HUES48 (cell line): ENCODE data around the gene EPAS1.
A peak's percentile ranks its signal among the peaks of the same experiment; 100 is the strongest.

Experiments used
- H3K27ac ChIP-seq: one replicate; pipeline ENCODE4 v1.7.0; 2013; ENCODE audit warnings: low read depth, low read length, inconsistent platforms
- H3K27me3 ChIP-seq: 2 replicates; pipeline ENCODE4 v1.6.1; 2013; ENCODE audit warnings: mild to moderate bottlenecking, low read length; ENCODE audit not compliant: control insufficient read depth, insufficient read depth
- H3K36me3 ChIP-seq: 2 replicates; pipeline ENCODE4 v1.6.1; 2013; ENCODE audit warnings: low read length; ENCODE audit not compliant: control insufficient read depth, insufficient read depth
- H3K4me1 ChIP-seq: 2 replicates; pipeline ENCODE4 v1.6.1; 2013; ENCODE audit warnings: mild to moderate bottlenecking, low read length; ENCODE audit not compliant: control insufficient read depth, insufficient read depth
- H3K4me3 ChIP-seq: 2 replicates; pipeline ENCODE4 v1.5.1; 2013; ENCODE audit warnings: mild to moderate bottlenecking, low read depth, low read length
- H3K9ac ChIP-seq: 2 replicates; pipeline ENCODE4 v1.6.1; 2013; ENCODE audit warnings: mild to moderate bottlenecking, low read depth, low read length, moderate library complexity
- H3K9me3 ChIP-seq: 2 replicates; pipeline ENCODE4 v1.6.1; 2013; ENCODE audit warnings: low read length; ENCODE audit not compliant: control insufficient read depth, insufficient read depth

The EPAS1 gene

GRCh38 chr2:46290078-46290477 lies 7.1 kb upstream of the EPAS1 start:
- no peak overlapping the region for H3K27ac ChIP-seq
- H3K4me3 ChIP-seq: no peak overlapping the region
- H3K9ac ChIP-seq: no peak overlapping the region
- peaks cover 9% of the 10 kb centered on the region; the same call in 1 of the 2 replicates for H3K4me1 ChIP-seq
- H3K9me3 ChIP-seq: no peaks in the 10 kb centered on the region
- no peaks in the 10 kb centered on the region for H3K36me3 ChIP-seq
- H3K27me3 ChIP-seq: peaks cover 12% of the 10 kb centered on the region

DNA sequence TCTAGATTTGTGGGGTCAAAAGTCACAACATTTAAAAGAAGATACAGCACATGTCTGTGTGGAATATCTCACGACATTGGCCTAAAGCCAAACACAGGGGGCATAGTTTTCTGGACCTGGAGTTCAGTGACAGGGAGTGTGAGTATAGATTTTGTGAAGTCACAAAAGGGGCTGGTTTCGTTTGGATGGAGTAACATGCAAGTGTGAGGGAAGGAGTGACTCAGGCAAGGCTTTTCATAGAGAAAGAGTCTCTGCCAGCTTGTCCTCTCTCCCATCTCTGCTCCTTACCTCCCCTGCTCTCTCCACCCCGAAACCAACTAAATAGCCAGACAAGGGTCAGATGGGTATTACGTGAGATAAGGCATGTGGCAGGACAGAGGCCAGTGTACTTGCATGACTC lies 3.7 kb upstream of the EPAS1 start:
- Histone ChIP-seq H3K36me3 (no peaks in the 10 kb centered on the region), H3K4me3 (no peak overlapping the region), H3K9me3 (no peaks in the 10 kb centered on the region), H3K4me1 (peaks cover 9% of the 10 kb centered on the region; the same call in 1 of the 2 replicates), H3K9ac (no peak overlapping the region), H3K27me3 (peaks cover 43% of the 10 kb centered on the region), H3K27ac (no peak overlapping the region)

DNA sequence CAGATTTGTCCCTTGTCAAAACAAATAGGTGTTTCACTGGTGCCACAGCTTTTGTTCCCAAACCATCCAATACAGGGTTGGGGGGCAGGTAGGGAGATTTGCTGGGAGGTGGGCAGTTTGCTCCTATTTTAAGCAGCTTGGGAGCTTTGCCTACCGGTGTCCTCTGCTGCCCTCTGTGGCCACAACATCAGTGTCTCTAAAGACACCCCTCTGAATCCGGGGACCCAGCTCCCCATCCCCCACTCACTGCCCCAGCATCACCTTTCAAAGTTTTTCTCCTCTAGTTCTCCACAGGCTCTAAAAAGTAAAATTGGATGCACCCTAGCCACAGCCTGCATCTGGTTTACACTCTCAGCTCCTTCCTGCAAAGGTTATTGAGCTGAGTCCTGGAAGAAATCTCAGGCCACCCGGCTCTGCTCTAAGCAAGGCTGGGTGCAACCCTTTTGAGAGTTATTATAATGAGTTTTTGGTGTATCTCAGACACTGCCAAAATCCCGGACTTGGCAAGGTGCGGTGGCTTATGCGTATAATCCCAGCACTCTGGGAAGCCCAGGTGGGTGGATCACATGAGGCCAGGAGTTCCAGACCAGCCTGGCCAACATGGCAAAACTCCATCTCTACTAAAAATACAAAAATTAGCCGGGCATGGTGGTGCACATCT lies 2.9 kb upstream of the EPAS1 start:
- Histone ChIP-seq H3K36me3 (no peaks in the 10 kb centered on the region), H3K9me3 (no peaks in the 10 kb centered on the region), H3K4me1 (peaks cover 13% of the 10 kb centered on the region; the same call in 1 of the 2 replicates), H3K4me3 (no peak overlapping the region), H3K9ac (no peak overlapping the region), H3K27me3 (peaks cover 51% of the 10 kb centered on the region), H3K27ac (no peak overlapping the region)

DNA sequence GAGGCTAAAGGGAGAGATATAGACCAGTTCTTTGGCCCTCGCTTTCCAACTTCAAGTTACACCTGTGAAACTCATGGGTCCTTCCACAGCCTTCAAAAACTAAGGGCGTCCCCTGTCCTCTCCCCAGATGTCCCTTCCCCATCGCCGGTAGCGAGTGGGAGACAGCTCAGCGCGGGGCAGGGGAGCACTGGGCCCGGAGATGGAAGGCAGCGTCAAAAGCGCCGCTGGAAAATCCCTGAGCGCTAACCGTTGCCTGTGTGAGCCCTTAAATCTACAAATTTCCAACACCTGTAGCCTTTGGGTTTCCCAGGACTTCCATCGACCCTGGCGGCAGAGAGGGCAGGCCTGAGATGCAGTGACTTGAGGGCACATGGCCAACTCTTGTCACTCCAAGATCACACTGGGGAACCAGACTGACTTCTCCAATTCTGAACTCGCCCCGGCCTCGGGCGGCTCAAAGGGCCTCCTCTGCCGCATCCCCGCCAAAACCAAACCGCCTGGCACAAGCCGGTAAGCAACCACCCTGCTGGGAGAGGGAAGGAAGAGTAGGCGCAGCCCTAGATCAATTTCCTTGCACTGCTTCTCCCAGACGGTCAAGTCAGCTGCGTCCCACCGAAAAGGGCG lies 879 bp upstream of the EPAS1 start:
- Histone ChIP-seq H3K27me3 (peaks cover 72% of the 10 kb centered on the region), H3K9me3 (no peaks in the 10 kb centered on the region), H3K9ac (no peak overlapping the region), H3K4me1 (peaks cover 24% of the 10 kb centered on the region), H3K27ac (no peak overlapping the region), H3K36me3 (no peaks in the 10 kb centered on the region), H3K4me3 (peak overlapping the region; percentile 49)

DNA sequence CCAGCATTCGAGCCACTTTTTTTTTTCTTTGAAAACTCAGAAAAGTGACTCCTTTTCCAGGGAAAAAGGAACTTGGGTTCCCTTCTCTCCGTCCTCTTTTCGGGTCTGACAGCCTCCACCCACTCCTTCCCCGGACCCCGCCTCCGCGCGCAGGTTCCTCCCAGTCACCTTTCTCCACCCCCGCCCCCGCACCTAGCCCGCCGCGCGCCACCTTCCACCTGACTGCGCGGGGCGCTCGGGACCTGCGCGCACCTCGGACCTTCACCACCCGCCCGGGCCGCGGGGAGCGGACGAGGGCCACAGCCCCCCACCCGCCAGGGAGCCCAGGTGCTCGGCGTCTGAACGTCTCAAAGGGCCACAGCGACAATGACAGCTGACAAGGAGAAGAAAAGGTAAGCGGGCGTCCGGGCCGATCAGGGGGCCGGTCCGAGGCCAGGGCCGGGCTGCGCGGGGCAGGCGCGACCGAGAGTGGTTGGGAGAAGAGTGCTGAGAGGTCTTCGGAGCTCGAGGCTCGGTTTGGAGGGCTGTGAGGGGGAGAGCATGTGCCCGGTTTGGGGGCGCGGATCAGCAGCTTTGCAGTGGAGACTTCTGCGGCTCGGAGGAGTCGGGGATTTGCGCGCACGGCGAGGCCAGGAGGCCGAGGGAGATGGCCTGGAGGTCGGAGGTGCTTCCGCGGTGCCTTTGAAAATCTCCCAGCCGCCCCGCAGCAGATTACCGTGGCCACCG lies 502 bp downstream of the EPAS1 start:
- no peaks in the 10 kb centered on the region for H3K36me3 ChIP-seq
- H3K9me3 ChIP-seq: no peaks in the 10 kb centered on the region
- H3K9ac ChIP-seq: no peak overlapping the region
- H3K4me3 ChIP-seq: peak overlapping the region; percentile 66
- H3K27me3 ChIP-seq: peaks cover 85% of the 10 kb centered on the region
- peaks cover 24% of the 10 kb centered on the region for H3K4me1 ChIP-seq
- H3K27ac ChIP-seq: no peak overlapping the region

- peaks cover 88% of the 10 kb centered on the region for H3K27me3 ChIP-seq
These were observed 990 bp downstream of the EPAS1 start for GRCh38 chr2:46298272-46298521.

DNA sequence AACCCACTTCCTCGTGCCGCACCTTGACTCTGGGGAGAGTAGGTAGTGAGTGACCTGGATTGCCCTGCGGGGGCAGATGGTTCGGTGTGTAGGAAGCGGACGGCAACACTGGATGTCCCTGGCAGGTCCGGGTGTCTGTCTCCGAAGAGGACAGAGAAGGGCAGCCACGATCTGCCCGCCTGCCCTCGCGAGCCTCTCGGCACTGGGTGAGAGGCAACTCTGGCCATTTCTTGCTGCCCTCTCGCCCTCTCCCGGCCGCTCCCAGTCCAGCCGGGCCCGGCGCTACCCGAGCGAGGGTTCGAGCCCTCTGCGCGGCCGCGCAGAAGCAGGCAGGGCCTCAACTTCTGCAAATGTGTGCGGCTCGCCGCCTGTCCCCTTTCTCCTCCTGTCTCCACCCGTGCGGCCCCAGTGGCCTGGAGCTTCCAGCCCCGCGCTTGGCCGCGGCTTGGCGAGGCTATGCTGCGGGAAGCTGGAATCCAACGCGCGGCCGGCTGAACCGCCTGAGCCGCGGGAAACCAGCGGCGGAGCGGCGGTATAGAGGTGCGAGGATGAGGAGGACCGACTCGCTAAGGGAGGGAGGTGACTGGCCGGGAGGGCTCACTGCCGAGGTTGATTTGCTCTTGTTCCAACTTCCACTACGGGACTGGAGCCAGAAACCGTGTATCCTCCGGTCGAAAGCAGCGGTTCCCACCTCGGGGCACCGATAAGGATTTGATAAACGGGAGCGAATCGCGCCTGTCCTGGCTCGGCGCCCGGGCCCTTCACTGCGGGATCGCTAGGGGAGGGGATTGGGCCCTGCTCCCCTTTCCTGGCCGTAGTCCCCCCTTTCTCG lies 1.5 kb downstream of the EPAS1 start:
- Histone ChIP-seq H3K36me3 (no peaks in the 10 kb centered on the region), H3K9me3 (no peaks in the 10 kb centered on the region), H3K9ac (no peak overlapping the region), H3K4me1 (peaks cover 27% of the 10 kb centered on the region), H3K4me3 (peak overlapping the region; percentile 66), H3K27ac (no peak overlapping the region), H3K27me3 (peaks cover 94% of the 10 kb centered on the region)

More at GRCh38 chr2:46298272-46298521, 990 bp downstream of the EPAS1 start:
- Histone ChIP-seq H3K36me3 (no peaks in the 10 kb centered on the region), H3K9ac (no peak overlapping the region), H3K9me3 (no peaks in the 10 kb centered on the region), H3K4me1 (peaks cover 26% of the 10 kb centered on the region), H3K27ac (no peak overlapping the region), H3K4me3 (peak overlapping the region; percentile 66)

DNA sequence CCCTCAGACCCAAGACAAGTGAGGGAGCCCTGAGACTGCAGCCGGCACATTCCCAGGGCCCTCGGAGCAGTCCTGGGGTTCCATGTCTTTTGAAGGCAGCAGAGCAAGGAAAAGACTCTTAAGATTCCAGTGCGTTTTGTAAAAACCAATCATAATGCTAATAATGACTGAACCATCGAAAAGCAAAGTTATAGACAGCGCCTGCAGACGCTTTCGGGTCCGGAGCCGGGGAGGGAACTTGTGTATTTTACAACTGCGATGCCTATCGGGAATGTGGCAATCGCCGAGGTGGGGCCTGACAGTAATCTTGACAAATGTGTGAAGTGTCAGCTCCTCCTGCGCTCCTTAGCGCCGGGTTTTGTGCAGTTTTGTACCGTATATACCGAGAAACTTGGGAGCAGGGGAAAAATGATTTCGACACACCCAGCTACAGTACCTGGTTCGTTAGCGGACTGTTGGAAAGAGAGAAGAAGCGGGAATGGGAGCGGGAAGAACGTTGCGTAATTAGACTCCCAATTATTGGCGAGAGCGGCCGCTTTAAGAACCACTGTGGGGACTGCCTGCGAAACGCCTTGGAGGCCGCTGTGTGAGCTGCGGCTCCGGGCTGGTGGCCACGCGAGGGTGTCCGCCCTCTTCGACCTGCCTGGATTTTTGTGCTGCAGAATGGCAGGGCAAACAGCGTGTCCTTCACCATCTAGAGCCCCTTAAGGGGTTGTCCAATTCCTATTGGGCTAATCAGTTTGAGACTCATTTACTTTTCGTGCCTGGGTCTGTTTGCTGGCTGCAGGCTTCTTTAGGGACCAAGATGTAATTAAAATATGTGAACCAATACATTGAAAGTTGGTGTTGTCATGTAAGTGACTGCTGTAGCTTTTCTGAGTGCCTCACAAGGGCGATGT lies 2.4 kb downstream of the EPAS1 start:
- Histone ChIP-seq H3K4me3 (peak overlapping the region; percentile 66), H3K9ac (no peak overlapping the region), H3K36me3 (no peaks in the 10 kb centered on the region), H3K27ac (no peak overlapping the region), H3K9me3 (no peaks in the 10 kb centered on the region), H3K4me1 (peaks cover 29% of the 10 kb centered on the region), H3K27me3 (peaks cover 87% of the 10 kb centered on the region)

DNA sequence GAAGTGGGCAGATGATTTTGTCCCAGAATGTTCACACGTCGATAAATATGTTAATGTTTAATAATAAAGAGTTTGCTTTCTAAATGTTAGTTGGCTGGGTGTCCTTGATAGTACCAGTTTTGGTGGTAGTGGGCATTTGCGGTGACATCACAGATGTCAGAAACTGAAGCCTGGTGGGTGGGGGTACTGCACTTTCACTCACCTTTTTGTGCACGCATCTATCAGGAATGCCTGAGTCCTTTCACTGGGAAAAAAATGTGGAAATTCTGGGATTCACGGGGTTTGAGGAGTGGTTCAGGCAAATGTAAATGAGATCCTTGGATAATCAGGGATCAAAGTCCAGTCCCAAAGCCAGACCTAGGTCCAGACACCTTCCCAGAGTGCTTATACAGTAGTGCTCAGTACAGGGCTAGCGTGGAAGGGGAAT lies 3.2 kb downstream of the EPAS1 start:
- H3K4me3 ChIP-seq: no peak overlapping the region
- no peaks in the 10 kb centered on the region for H3K36me3 ChIP-seq
- H3K9ac ChIP-seq: no peak overlapping the region
- 0 out of 2 replicates have a peak, but pooled peaks cover 3% of the 10 kb centered on the region for H3K9me3 ChIP-seq
- H3K27me3 ChIP-seq: peaks cover 79% of the 10 kb centered on the region
- H3K27ac ChIP-seq: no peak overlapping the region
- peaks cover 34% of the 10 kb centered on the region for H3K4me1 ChIP-seq
